Osteoblast (primary cell): Measurements from ENCODE around the gene RECK. TPM values are rescaled to one million over a fixed set of nuclear protein-coding genes. Genes with fewer than 3 reads are reported as not detected.

Source experiments
- DNase-seq: peaks from one replicate; pipeline ENCODE4 v3.0.0; 2011; ENCODE audit warnings: low spot score, mixed read lengths; ENCODE audit not compliant: insufficient read length; ENCODE audit errors: missing footprints
- H2AFZ ChIP-seq: 2 replicates; pipeline ENCODE4 v1.6.0; 2011; ENCODE audit warnings: mild to moderate bottlenecking, low read length
- H3K27ac ChIP-seq: 2 replicates; pipeline ENCODE4 v1.5.1; 2011; ENCODE audit warnings: mild to moderate bottlenecking, low read depth, low read length, moderate library complexity
- H3K27me3 ChIP-seq: 2 replicates; pipeline ENCODE4 v1.6.0; 2012; ENCODE audit warnings: mild to moderate bottlenecking, control low read depth, inconsistent platforms, low read length, moderate library complexity; ENCODE audit not compliant: insufficient read depth
- H3K36me3 ChIP-seq: 2 replicates; pipeline ENCODE4 v1.5.1; 2011; ENCODE audit warnings: mild to moderate bottlenecking, low read length, control low read depth, moderate library complexity; ENCODE audit not compliant: insufficient read depth
- H3K4me1 ChIP-seq: 2 replicates; pipeline ENCODE4 v1.5.1; 2011; ENCODE audit warnings: mild to moderate bottlenecking, low read length, control low read depth, moderate library complexity; ENCODE audit not compliant: insufficient read depth
- H3K4me2 ChIP-seq: 2 replicates; pipeline ENCODE4 v1.6.0; 2011; ENCODE audit warnings: mild to moderate bottlenecking, low read length; ENCODE audit not compliant: insufficient read depth
- H3K4me3 ChIP-seq: fragments of 200-600 bp; sonication (generic); 3 replicates; pipeline ENCODE4 v1.5.1; 2012; ENCODE audit warnings: mild to moderate bottlenecking, low read length, inconsistent platforms; ENCODE audit not compliant: insufficient read depth
- H3K79me2 ChIP-seq: 2 replicates; pipeline ENCODE4 v1.6.0; 2012; ENCODE audit warnings: mild to moderate bottlenecking, low read length, control low read depth, inconsistent platforms; ENCODE audit not compliant: insufficient read depth
- H3K9me3 ChIP-seq: 2 replicates; pipeline ENCODE4 v1.5.1; 2011; ENCODE audit warnings: low read depth, low read length, control low read depth
- H4K20me1 ChIP-seq: 2 replicates; pipeline ENCODE4 v1.6.0; 2012; ENCODE audit warnings: mild to moderate bottlenecking, low read length, control low read depth; ENCODE audit not compliant: insufficient read depth
- total RNA-seq: library from RNA; depleted of rRNA; stranded (reverse); fragments of >200 nt; gene quantifications from 2 replicates; pipeline ENCODE4 v1.2.3, GENCODE V29; 2012
- TF ChIP-seq, protein P1 (sequence below): IDR thresholded peaks from 2 replicates; pipeline ENCODE4 v1.5.1; 2011; ENCODE audit warnings: mild to moderate bottlenecking, low read depth, low read length, moderate library complexity; ENCODE audit errors: extremely low read depth

The RECK gene
- total RNA-seq, 1 donor: 31.5 TPM

DNA sequence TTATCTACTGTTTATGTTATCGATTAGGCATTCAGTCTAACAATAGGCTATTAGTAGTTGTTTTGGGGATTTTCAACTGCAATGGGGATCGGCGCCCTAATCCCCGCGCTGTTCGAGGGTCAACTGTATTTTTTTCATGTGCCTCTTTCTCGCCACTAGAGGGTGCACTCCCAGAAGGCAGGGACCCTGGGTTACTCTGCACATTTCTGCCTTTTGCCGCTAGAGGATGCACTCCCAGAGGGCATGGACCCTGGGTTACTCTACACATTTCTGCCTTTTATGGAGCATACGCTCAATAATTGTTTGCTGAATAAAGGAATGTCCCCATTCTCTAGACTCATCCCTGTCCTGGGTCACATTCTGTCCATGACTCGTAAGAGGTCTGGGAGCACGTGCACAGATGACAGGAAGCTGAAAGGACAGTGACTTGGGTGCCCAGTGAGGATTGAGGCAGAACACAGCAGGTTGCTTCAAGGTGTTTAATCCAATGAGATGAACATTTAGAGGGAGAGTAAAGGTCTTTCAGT lies 27.9 kb upstream of the RECK start:
- Histone ChIP-seq H3K79me2 (no peaks in the 10 kb centered on the region), H3K36me3 (no peaks in the 10 kb centered on the region), H3K4me2 (peak overlapping the region; percentile 76), H3K27ac (no peak overlapping the region), H3K27me3 (no peaks in the 10 kb centered on the region), H2AFZ (peak overlapping the region; percentile 48), H3K4me1 (peaks cover 6% of the 10 kb centered on the region), H3K4me3 (peak overlapping the region; percentile 21), H4K20me1 (no peaks in the 10 kb centered on the region), H3K9me3 (no peaks in the 10 kb centered on the region)
- TF ChIP-seq, protein P1, sequence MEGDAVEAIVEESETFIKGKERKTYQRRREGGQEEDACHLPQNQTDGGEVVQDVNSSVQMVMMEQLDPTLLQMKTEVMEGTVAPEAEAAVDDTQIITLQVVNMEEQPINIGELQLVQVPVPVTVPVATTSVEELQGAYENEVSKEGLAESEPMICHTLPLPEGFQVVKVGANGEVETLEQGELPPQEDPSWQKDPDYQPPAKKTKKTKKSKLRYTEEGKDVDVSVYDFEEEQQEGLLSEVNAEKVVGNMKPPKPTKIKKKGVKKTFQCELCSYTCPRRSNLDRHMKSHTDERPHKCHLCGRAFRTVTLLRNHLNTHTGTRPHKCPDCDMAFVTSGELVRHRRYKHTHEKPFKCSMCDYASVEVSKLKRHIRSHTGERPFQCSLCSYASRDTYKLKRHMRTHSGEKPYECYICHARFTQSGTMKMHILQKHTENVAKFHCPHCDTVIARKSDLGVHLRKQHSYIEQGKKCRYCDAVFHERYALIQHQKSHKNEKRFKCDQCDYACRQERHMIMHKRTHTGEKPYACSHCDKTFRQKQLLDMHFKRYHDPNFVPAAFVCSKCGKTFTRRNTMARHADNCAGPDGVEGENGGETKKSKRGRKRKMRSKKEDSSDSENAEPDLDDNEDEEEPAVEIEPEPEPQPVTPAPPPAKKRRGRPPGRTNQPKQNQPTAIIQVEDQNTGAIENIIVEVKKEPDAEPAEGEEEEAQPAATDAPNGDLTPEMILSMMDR: peak; percentile 100
- DNase-seq: peak; percentile 93

DNA sequence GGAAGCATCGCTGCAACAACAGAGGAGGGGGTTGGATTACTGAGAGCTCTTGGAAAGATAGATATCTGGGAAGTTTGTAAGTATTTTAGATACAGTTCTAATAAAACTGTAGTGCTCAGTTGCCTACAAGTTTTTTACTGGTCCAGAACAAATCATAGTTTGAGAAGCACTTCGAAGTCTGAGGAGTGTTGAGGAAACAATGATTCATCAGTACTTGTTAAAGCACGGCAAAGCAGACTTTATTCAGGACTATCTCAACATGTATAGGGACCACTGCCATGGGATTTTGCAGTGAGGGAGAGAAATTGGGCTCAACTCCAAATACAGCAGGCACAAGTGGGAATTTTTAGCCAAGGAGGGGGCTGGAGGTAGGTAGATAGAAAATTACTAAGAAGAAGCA lies 25.3 kb upstream of the RECK start:
- Histone ChIP-seq H3K9me3 (no peaks in the 10 kb centered on the region), H4K20me1 (no peaks in the 10 kb centered on the region)
- DNase-seq: no peak

DNA sequence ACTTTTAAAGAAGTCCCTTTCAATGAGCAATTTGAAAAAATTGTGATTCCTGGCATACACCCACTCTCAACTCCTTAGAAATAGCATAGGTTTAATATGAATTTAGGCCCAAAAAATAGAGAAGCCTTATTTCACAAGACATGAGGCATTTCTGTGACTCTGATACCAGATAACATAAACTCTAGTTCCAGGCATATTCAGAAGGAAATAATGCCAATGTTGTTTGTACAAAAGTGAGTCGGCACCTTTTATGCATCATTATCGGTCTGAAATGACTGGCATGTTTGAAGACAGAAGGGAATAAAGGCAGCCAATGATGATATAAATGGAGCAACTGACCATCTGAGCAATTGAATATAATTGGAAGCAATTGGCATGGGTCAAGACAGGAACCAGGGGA lies 19.4 kb upstream of the RECK start:
- Histone ChIP-seq H3K4me1 (peaks cover 21% of the 10 kb centered on the region), H2AFZ (peak overlapping the region; percentile 23), H3K79me2 (no peaks in the 10 kb centered on the region), H3K4me3 (no peak overlapping the region), H3K27ac (peak overlapping the region; percentile 31), H4K20me1 (no peaks in the 10 kb centered on the region), H3K4me2 (no peak overlapping the region), H3K9me3 (no peaks in the 10 kb centered on the region), H3K36me3 (no peaks in the 10 kb centered on the region), H3K27me3 (no peaks in the 10 kb centered on the region)
- peak; percentile 77 for DNase-seq
- TF ChIP-seq, protein P1: no peak

More for the DNA sequence above, 25.3 kb upstream of the RECK start:
- no peak overlapping the region for H3K4me3 ChIP-seq
- H3K79me2 ChIP-seq: no peaks in the 10 kb centered on the region
- no peak overlapping the region for H3K27ac ChIP-seq
- no peaks in the 10 kb centered on the region for H3K36me3 ChIP-seq
- peak overlapping the region; percentile 8 for H2AFZ ChIP-seq
- no peak overlapping the region for H3K4me2 ChIP-seq
- TF ChIP-seq, protein P1: no peak
- no peaks in the 10 kb centered on the region for H3K27me3 ChIP-seq
- H3K4me1 ChIP-seq: peaks cover 7% of the 10 kb centered on the region

DNA sequence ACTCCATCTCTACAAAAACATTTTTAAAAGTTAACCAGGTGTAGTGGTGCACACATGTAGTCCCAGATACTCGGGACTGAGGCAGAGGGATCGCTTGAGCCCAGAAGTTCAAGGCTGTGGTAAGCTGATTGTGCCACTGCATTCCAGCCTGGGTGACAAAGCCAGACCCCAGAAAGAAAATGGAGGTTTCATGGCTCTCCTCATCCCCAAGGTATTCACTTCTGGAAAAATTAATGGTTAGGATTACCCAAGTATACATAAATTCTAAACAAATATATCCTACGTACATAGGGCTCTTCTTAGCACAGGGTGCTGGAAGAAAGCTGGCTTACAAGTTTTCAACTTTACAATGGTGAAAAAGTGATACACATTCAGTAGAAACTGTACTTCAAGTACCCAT lies 18.6 kb upstream of the RECK start:
- Histone ChIP-seq H2AFZ (no peak overlapping the region), H3K4me2 (no peak overlapping the region), H3K27me3 (no peaks in the 10 kb centered on the region), H3K36me3 (no peaks in the 10 kb centered on the region), H3K9me3 (no peaks in the 10 kb centered on the region), H4K20me1 (no peaks in the 10 kb centered on the region), H3K79me2 (no peaks in the 10 kb centered on the region), H3K27ac (no peak overlapping the region), H3K4me1 (peaks cover 21% of the 10 kb centered on the region), H3K4me3 (no peak overlapping the region)
- DNase-seq: no peak
- TF ChIP-seq, protein P1: no peak
